SK-N-SH (cell line): ENCODE data around the gene OR2M3. TPM values are rescaled to one million over a fixed set of nuclear protein-coding genes. Genes with fewer than 3 reads are reported as not detected.

ENCODE experiments used
- CTCF ChIA-PET: fragments of 300-600, 350-600 bp; formaldehyde crosslinking; extraction: SDS; loops from one replicate; lab custom pipeline; 2021; lab: Yijun Ruan, JAX
- POLR2A ChIA-PET: fragments of 350-600 bp; sonication (Branson Sonifier 250); formaldehyde crosslinking; extraction: SDS; loops from one replicate; lab custom pipeline; 2020; ENCODE audit warnings: antibody characterized with exemption, inconsistent platforms; lab: Yijun Ruan, JAX
- DNase-seq: peaks from one replicate; pipeline ENCODE4 v3.0.0; 2012
- H2AFZ ChIP-seq: fragments of 200-600 bp; sonication (generic); 2 replicates; pipeline ENCODE4 v1.8.1; 2016; ENCODE audit warnings: antibody characterized with exemption, mild to moderate bottlenecking, low read depth
- H3F3A ChIP-seq: fragments of 200-600 bp; sonication (generic); replicated peaks from 2 replicates; pipeline ENCODE3; 2016; ENCODE audit warnings: antibody characterized with exemption, mild to moderate bottlenecking; ENCODE audit not compliant: insufficient read depth
- H3K27ac ChIP-seq, 2 experiments: fragments of 200-500 bp in 1 of 2; fragments of 200-600 bp in 1 of 2; sonication (Bioruptor generic) in 1 of 2; sonication (generic), shearing (Covaris generic) in 1 of 2; 2 replicates each; pipeline versions ENCODE4 v1.5.1 to v1.6.1; 2014 to 2016; ENCODE audit warnings: low read depth in 2 of 2, inconsistent platforms in 1 of 2, low read length in 1 of 2, mild to moderate bottlenecking in 1 of 2, mixed read lengths in 1 of 2
- H3K27me3 ChIP-seq: fragments of 200-600 bp; sonication (generic), shearing (Covaris generic); 2 replicates; pipeline ENCODE4 v1.6.1; 2016; ENCODE audit warnings: mixed run types; ENCODE audit not compliant: insufficient read depth
- H3K36me3 ChIP-seq, 2 experiments: fragments of 200-500 bp in 1 of 2; fragments of 200-600 bp in 1 of 2; sonication (Bioruptor generic) in 1 of 2; sonication (generic) in 1 of 2; replicated peaks in 1 of 2; 2 replicates each; pipeline versions ENCODE3 to v1.5.1; 2014 to 2016; ENCODE audit warnings: low read length in 1 of 2, mild to moderate bottlenecking in 1 of 2; ENCODE audit not compliant: insufficient read depth in 2 of 2, control insufficient read depth in 1 of 2
- H3K4me1 ChIP-seq, 2 experiments: fragments of 200-500 bp in 1 of 2; fragments of 200-600 bp in 1 of 2; sonication (Bioruptor generic) in 1 of 2; sonication (generic), shearing (Covaris generic) in 1 of 2; 2 replicates each; pipeline versions ENCODE4 v1.5.1 to v1.6.1; 2014 to 2016; ENCODE audit warnings: low read depth in 1 of 2, low read length in 1 of 2, mixed run types in 1 of 2; ENCODE audit not compliant: insufficient read depth in 2 of 2, control insufficient read depth in 1 of 2
- H3K4me2 ChIP-seq: fragments of 200-600 bp; sonication (generic), shearing (Covaris generic); 2 replicates; pipeline ENCODE4 v1.6.1; 2017; ENCODE audit warnings: mixed run types
- H3K4me3 ChIP-seq, 2 experiments: fragments of 200-500 bp in 1 of 2; fragments of 200-600 bp in 1 of 2; sonication (Bioruptor generic) in 1 of 2; sonication (generic), shearing (Covaris generic) in 1 of 2; 2 replicates each; pipeline versions ENCODE4 v1.5.1 to v1.8.1; 2014 to 2016; ENCODE audit warnings: low read depth in 2 of 2, inconsistent platforms in 1 of 2, low read length in 1 of 2, mild to moderate bottlenecking in 1 of 2, mixed read lengths in 1 of 2, moderate library complexity in 1 of 2
- H3K79me2 ChIP-seq: fragments of 200-600 bp; sonication (generic); 2 replicates; pipeline ENCODE4 v1.8.1; 2017; ENCODE audit warnings: mild to moderate bottlenecking; ENCODE audit not compliant: insufficient read depth
- H3K9ac ChIP-seq: fragments of 200-600 bp; sonication (generic); 2 replicates; pipeline ENCODE4 v1.6.1; 2017; ENCODE audit warnings: mixed run types
- H3K9me2 ChIP-seq: fragments of 200-600 bp; sonication (generic); 2 replicates; pipeline ENCODE4 v1.6.1; 2017; ENCODE audit warnings: mixed run types
- H3K9me3 ChIP-seq: fragments of 200-600 bp; sonication (generic); 2 replicates; pipeline ENCODE4 v1.6.1; 2017; ENCODE audit warnings: mixed run types, mild to moderate bottlenecking, moderate library complexity
- H4K20me1 ChIP-seq: fragments of 200-600 bp; sonication (generic); 2 replicates; pipeline ENCODE4 v1.6.1; 2017; ENCODE audit warnings: mild to moderate bottlenecking, mixed run types; ENCODE audit not compliant: insufficient read depth
- EZH2phosphoT487 ChIP-seq: fragments of 200-600 bp; sonication (generic); IDR thresholded peaks from 2 replicates; pipeline ENCODE4 v1.6.1; 2017; ENCODE audit warnings: low read depth, mixed run types, mild to moderate bottlenecking, antibody characterized with exemption, moderate library complexity, borderline replicate concordance
- FOXJ3 ChIP-seq: sonication (generic); formaldehyde crosslinking; IDR thresholded peaks from 2 replicates; pipeline ENCODE4 v1.5.1; 2020; ENCODE audit warnings: mild to moderate bottlenecking, missing genetic modification reagents
- GATA2 ChIP-seq: sonication (generic); formaldehyde crosslinking; IDR thresholded peaks from 2 replicates; pipeline ENCODE4 v1.5.0; 2020; ENCODE audit warnings: mild to moderate bottlenecking, missing genetic modification reagents
- JUND ChIP-seq: IDR thresholded peaks from 2 replicates; pipeline ENCODE4 v1.4.0; 2012
- MAX ChIP-seq: IDR thresholded peaks from 2 replicates; pipeline ENCODE4 v1.4.0; 2012; ENCODE audit warnings: low read depth
- MEF2A ChIP-seq: IDR thresholded peaks from 2 replicates; pipeline ENCODE4 v1.4.0; 2012; ENCODE audit warnings: low read depth, borderline replicate concordance
- MXI1 ChIP-seq: IDR thresholded peaks from 2 replicates; pipeline ENCODE4 v1.6.1; 2012; ENCODE audit warnings: mild to moderate bottlenecking, low read depth, low read length, improper control_type of control experiment
- NFIC ChIP-seq: IDR thresholded peaks from 2 replicates; pipeline ENCODE4 v1.4.0; 2012; ENCODE audit warnings: borderline replicate concordance
- PBX3 ChIP-seq: IDR thresholded peaks from 2 replicates; pipeline ENCODE4; 2012
- RCOR1 ChIP-seq: fragments of 150-350 bp; IDR thresholded peaks from 2 replicates; pipeline ENCODE4 v1.6.1; 2017; ENCODE audit warnings: antibody characterized with exemption, low read length
- REST ChIP-seq: IDR thresholded peaks from 2 replicates; pipeline ENCODE4 v1.6.1; 2012; ENCODE audit warnings: mild to moderate bottlenecking, low read depth, low read length, moderate library complexity
- RFX5 ChIP-seq: IDR thresholded peaks from 2 replicates; pipeline ENCODE4 v1.6.1; 2012; ENCODE audit warnings: mild to moderate bottlenecking, improper control_type of control experiment, low read length
- TAF1 ChIP-seq: IDR thresholded peaks from 2 replicates; pipeline ENCODE4 v1.6.1; 2012; ENCODE audit warnings: low read depth, mild to moderate bottlenecking, low read length, moderate library complexity, borderline replicate concordance
- TCF12 ChIP-seq: IDR thresholded peaks from 2 replicates; pipeline ENCODE4 v1.4.0; 2012
- USF1 ChIP-seq: IDR thresholded peaks from 2 replicates; pipeline ENCODE4 v1.4.0; 2012; ENCODE audit warnings: low read depth, borderline replicate concordance
- USF2 ChIP-seq: fragments of 150-350 bp; IDR thresholded peaks from 2 replicates; pipeline ENCODE4 v1.6.1; 2017; ENCODE audit warnings: antibody characterized with exemption, low read length, low read depth, borderline replicate concordance
- WGBS: methylation state at CpG from one replicate; pipeline ENCODE4 v1.1.6; 2017; ENCODE audit warnings: low lambda C conversion rate; 5-methylcytosine and 5-hydroxymethylcytosine counted together
- polyA plus RNA-seq, 3 experiments: library from polyadenylated mRNA; depleted of rRNA; stranded (reverse); fragments of >200 nt; gene quantifications; 2 replicates each; pipeline ENCODE4 v1.2.3, GENCODE V29; 2012

OR2M3 gene
- polyA plus RNA-seq, 1 of the 3 experiments (the other 2 are of a cell fraction), result not detected

- 0% methylated on average over 2 of the region's 2 CpGs for WGBS
- Histone ChIP-seq H3K9me3 (peaks cover under 1% of the 10 kb centered on the region), H3K4me2 (no peak within 1 kb of the TSS), H3K27ac (no peak within 1 kb of the TSS), H3K9ac (no peak within 1 kb of the TSS), H3K4me1 (no peaks in the 10 kb centered on the region), H3K9me2 (no peaks in the 10 kb centered on the region), H3K4me3 (no peak within 1 kb of the TSS), H3F3A (no peaks in the 10 kb centered on the region), H4K20me1 (no peaks in the 10 kb centered on the region), H2AFZ (no peak within 1 kb of the TSS), H3K27me3 (no peaks in the 10 kb centered on the region), H3K79me2 (no peaks in the 10 kb centered on the region), H3K36me3 (no peaks in the 10 kb centered on the region)
- no peak for TF ChIP-seq MEF2A
- no peak for TF ChIP-seq RFX5
- TF ChIP-seq USF2, result no peak
- no peak for TF ChIP-seq EZH2phosphoT487
- no peak for TF ChIP-seq TAF1
- TF ChIP-seq REST, result no peak
- no peak for TF ChIP-seq NFIC
- ChIA-PET CTCF (interaction anchor here (1.6 to 1.7 kb wide), 2 partner anchors 12 to 13 kb away, joined by 3 to 4 read pairs; no protein-coding TSS in a partner anchor), POLR2A (no interaction called here)
- no peak for DNase-seq
Measured at GRCh38 chr1:248231117-248231516, 34.1 kb downstream of the OR2M3 start, which contains the start of gene OR2M4. Gene OR2M4, plus strand, starts transcription at chr1:248231417. Its CDS starts 7,512 bp downstream, at chr1:248238929.

- H3K27ac ChIP-seq, result no peak overlapping the region
- no peaks in the 10 kb centered on the region for H3K9me2 ChIP-seq
- H3K36me3 ChIP-seq, result no peaks in the 10 kb centered on the region
- no peaks in the 10 kb centered on the region for H3K4me1 ChIP-seq
- no peak overlapping the region for H3K9ac ChIP-seq
- H4K20me1 ChIP-seq, result no peaks in the 10 kb centered on the region
- no peak overlapping the region for H2AFZ ChIP-seq
- H3K9me3 ChIP-seq, result peaks cover 3% of the 10 kb centered on the region; the same call in 1 of the 2 replicates
- H3F3A ChIP-seq, result no peaks in the 10 kb centered on the region
- ChIA-PET CTCF (no interaction called here), POLR2A (no interaction called here)
- no peak overlapping the region for H3K4me2 ChIP-seq
- 2% methylated on average over 9 of the region's 9 CpGs for WGBS
- DNase-seq, result no peak
- no peaks in the 10 kb centered on the region for H3K27me3 ChIP-seq
- H3K79me2 ChIP-seq, result no peaks in the 10 kb centered on the region
- H3K4me3 ChIP-seq, result no peak overlapping the region
- TF ChIP-seq USF1 (no peak), FOXJ3 (CRISPR knock-in tag) (no peak), TAF1 (no peak), RCOR1 (no peak), TCF12 (no peak), JUND (no peak), GATA2 (no peak), MAX (no peak), PBX3 (no peak), MXI1 (no peak), RFX5 (no peak), REST (no peak)
Measured at GRCh38 chr1:248239478-248239877, 42.4 kb downstream of the OR2M3 start.
